GM23338 (cell line): ENCODE data around the gene LRRC34. TPM values are rescaled to one million over a fixed set of nuclear protein-coding genes. Genes with fewer than 3 reads are reported as not detected.

ENCODE experiments used
- ATAC-seq: fragments of 200-7000 bp; cut with Tn5 transposase; 3 replicates; pipeline ENCODE4 v1.9.1; 2020
- DNase-seq: peaks from one replicate; pipeline ENCODE4 v3.0.0-alpha.2; 2015; ENCODE audit warnings: low spot score
- H2AFZ ChIP-seq: fragments of 200-600 bp; sonication (generic); 2 replicates; pipeline ENCODE4 v1.8.0; 2016; ENCODE audit warnings: antibody characterized with exemption, mild to moderate bottlenecking, moderate library complexity
- H3F3A ChIP-seq: fragments of 200-600 bp; sonication (generic); replicated peaks from 2 replicates; pipeline ENCODE4 v1.8.0; 2017; ENCODE audit warnings: antibody characterized with exemption, mixed run types, low read depth
- H3K27ac ChIP-seq: fragments of 200-600 bp; sonication (generic); 2 replicates; pipeline ENCODE4 v1.6.1; 2016; ENCODE audit warnings: low read depth
- H3K27me3 ChIP-seq: fragments of 200-600 bp; sonication (generic); 2 replicates; pipeline ENCODE4 v1.8.0; 2016; ENCODE audit warnings: mild to moderate bottlenecking, mixed run types, moderate library complexity; ENCODE audit not compliant: insufficient read depth
- H3K36me3 ChIP-seq: fragments of 200-600 bp; sonication (generic); 2 replicates; pipeline ENCODE4 v1.8.0; 2016; ENCODE audit warnings: mild to moderate bottlenecking; ENCODE audit not compliant: insufficient read depth
- H3K4me1 ChIP-seq: fragments of 200-600 bp; sonication (generic); 2 replicates; pipeline ENCODE4 v1.8.0; 2016; ENCODE audit warnings: mild to moderate bottlenecking, moderate library complexity; ENCODE audit not compliant: insufficient read depth
- H3K4me2 ChIP-seq: fragments of 200-600 bp; sonication (generic); 2 replicates; pipeline ENCODE4 v1.7.1; 2017; ENCODE audit warnings: mixed run types
- H3K4me3 ChIP-seq: fragments of 200-600 bp; sonication (generic); 2 replicates; pipeline ENCODE4 v1.6.1; 2016; ENCODE audit warnings: mixed run types
- H3K79me2 ChIP-seq: fragments of 200-600 bp; sonication (generic); replicated peaks from 2 replicates; pipeline ENCODE4 v1.8.0; 2017; ENCODE audit warnings: mild to moderate bottlenecking; ENCODE audit not compliant: insufficient read depth
- H3K9me2 ChIP-seq: fragments of 200-600 bp; sonication (generic); 2 replicates; pipeline ENCODE4 v1.8.0; 2017; ENCODE audit not compliant: insufficient read depth
- H4K20me1 ChIP-seq: fragments of 200-600 bp; sonication (generic); replicated peaks from 2 replicates; pipeline ENCODE4 v1.8.0; 2017; ENCODE audit warnings: mild to moderate bottlenecking; ENCODE audit not compliant: insufficient read depth
- H3K27ac Mint-ChIP-seq: 2 replicates; pipeline ENCODE4 v1.8.0; 2020; ENCODE audit warnings: inconsistent platforms, mild to moderate bottlenecking, moderate library complexity, mixed read lengths
- H3K27me3 Mint-ChIP-seq: 3 replicates; pipeline ENCODE4 v1.8.0; 2022; ENCODE audit warnings: low read depth, mild to moderate bottlenecking, moderate library complexity, mixed read lengths, inconsistent platforms; ENCODE audit not compliant: insufficient read depth, poor library complexity
- H3K36me3 Mint-ChIP-seq: 3 replicates; pipeline ENCODE4 v1.8.0; 2021; ENCODE audit warnings: low read depth, mild to moderate bottlenecking, inconsistent platforms, moderate library complexity, mixed read lengths
- H3K4me1 Mint-ChIP-seq: 3 replicates; pipeline ENCODE4 v1.8.0; 2020; ENCODE audit warnings: mild to moderate bottlenecking, inconsistent platforms, mixed read lengths
- H3K4me3 Mint-ChIP-seq: 3 replicates; pipeline ENCODE4 v1.8.0; 2021; ENCODE audit warnings: moderate library complexity, mild to moderate bottlenecking, inconsistent platforms, mixed read lengths
- H3K9me3 Mint-ChIP-seq: 3 replicates; pipeline ENCODE4 v1.8.0; 2020; ENCODE audit warnings: moderate library complexity, mild to moderate bottlenecking, inconsistent platforms, mixed read lengths
- CREB1 ChIP-seq: fragments of 250-450 bp; sonication (Bioruptor Pico); IDR thresholded peaks from 2 replicates; pipeline ENCODE4 v1.5.0; 2020; ENCODE audit warnings: low read depth, mild to moderate bottlenecking, moderate library complexity
- EZH2 ChIP-seq: fragments of 200-600 bp; sonication (generic); IDR thresholded peaks from one replicate; pipeline ENCODE4 v1.8.0; 2017; ENCODE audit warnings: antibody characterized with exemption, mild to moderate bottlenecking, low read depth; ENCODE audit not compliant: unreplicated experiment
- EZH2phosphoT487 ChIP-seq: fragments of 200-600 bp; sonication (generic); IDR thresholded peaks from one replicate; pipeline ENCODE4 v1.8.1; 2018; ENCODE audit warnings: antibody characterized with exemption; ENCODE audit not compliant: unreplicated experiment
- JUNB ChIP-seq: IDR thresholded peaks from one replicate; pipeline ENCODE4 v1.6.1; 2016; ENCODE audit warnings: antibody characterized with exemption; ENCODE audit not compliant: unreplicated experiment
- NANOG ChIP-seq: IDR thresholded peaks from 2 replicates; pipeline ENCODE4 v1.6.1; 2016; ENCODE audit warnings: antibody characterized with exemption, borderline replicate concordance
- POLR2AphosphoS5 ChIP-seq: IDR thresholded peaks from 2 replicates; pipeline ENCODE4 v1.6.1; 2016; ENCODE audit warnings: antibody characterized with exemption, low read depth
- ZNF114 ChIP-seq: fragments of 250-450 bp; sonication (Bioruptor Pico); IDR thresholded peaks from 2 replicates; pipeline ENCODE4 v1.5.0; 2020; ENCODE audit warnings: mild to moderate bottlenecking, moderate library complexity
- ZNF331 ChIP-seq: fragments of 250-450 bp; sonication (Bioruptor Pico); IDR thresholded peaks from 2 replicates; pipeline ENCODE4 v1.5.0; 2020; ENCODE audit warnings: low read depth, mild to moderate bottlenecking, moderate library complexity
- polyA plus RNA-seq: library from polyadenylated mRNA; unstranded; fragments of >200 nt; fragmentation: Nextera tagmentation; extraction: Ambion mirVana; gene quantifications from 2 replicates; pipeline ENCODE4 v1.2.1, GENCODE V29; 2016
- total RNA-seq: library from RNA; depleted of rRNA; stranded (reverse); fragments of >200 nt; shearing (Covaris generic); gene quantifications from 2 replicates; pipeline ENCODE4 v1.2.3, GENCODE V29; 2014
- TF ChIP-seq, protein P1 (sequence below): IDR thresholded peaks from one replicate; pipeline ENCODE4 v1.6.1; 2018; ENCODE audit warnings: antibody characterized with exemption; ENCODE audit not compliant: unreplicated experiment
- TF ChIP-seq, protein P2 (sequence below): IDR thresholded peaks from 2 replicates; pipeline ENCODE4 v1.6.1; 2016; ENCODE audit warnings: antibody characterized with exemption

The LRRC34 gene
- total and polyA plus RNA-seq, 2 experiments from 2014 or later: 9.1 to 15.7 TPM

DNA sequence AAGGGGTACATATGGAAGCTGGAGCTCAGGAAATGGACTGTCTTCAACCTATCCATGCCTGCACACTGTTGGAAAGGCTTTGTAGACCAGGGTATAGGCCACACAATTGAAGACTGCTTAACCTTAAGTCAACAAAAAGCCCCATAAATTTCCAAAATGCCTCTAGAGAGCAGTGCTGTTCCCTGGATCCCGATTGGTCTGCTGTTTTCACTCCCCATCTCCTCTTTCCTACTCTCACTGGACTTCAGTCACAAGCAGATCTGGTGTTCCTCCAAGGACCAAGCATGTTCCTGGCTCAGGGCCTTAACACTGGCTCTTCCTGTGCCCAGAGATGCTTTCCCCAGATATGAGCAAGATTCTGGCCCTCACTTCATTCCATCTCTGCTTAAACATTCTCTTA lies 22.8 kb upstream of the LRRC34 start (continued):
- TF ChIP-seq, protein P1, sequence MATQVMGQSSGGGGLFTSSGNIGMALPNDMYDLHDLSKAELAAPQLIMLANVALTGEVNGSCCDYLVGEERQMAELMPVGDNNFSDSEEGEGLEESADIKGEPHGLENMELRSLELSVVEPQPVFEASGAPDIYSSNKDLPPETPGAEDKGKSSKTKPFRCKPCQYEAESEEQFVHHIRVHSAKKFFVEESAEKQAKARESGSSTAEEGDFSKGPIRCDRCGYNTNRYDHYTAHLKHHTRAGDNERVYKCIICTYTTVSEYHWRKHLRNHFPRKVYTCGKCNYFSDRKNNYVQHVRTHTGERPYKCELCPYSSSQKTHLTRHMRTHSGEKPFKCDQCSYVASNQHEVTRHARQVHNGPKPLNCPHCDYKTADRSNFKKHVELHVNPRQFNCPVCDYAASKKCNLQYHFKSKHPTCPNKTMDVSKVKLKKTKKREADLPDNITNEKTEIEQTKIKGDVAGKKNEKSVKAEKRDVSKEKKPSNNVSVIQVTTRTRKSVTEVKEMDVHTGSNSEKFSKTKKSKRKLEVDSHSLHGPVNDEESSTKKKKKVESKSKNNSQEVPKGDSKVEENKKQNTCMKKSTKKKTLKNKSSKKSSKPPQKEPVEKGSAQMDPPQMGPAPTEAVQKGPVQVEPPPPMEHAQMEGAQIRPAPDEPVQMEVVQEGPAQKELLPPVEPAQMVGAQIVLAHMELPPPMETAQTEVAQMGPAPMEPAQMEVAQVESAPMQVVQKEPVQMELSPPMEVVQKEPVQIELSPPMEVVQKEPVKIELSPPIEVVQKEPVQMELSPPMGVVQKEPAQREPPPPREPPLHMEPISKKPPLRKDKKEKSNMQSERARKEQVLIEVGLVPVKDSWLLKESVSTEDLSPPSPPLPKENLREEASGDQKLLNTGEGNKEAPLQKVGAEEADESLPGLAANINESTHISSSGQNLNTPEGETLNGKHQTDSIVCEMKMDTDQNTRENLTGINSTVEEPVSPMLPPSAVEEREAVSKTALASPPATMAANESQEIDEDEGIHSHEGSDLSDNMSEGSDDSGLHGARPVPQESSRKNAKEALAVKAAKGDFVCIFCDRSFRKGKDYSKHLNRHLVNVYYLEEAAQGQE: no peak
- TF ChIP-seq EZH2 (no peak), CREB1 (no peak)

DNA sequence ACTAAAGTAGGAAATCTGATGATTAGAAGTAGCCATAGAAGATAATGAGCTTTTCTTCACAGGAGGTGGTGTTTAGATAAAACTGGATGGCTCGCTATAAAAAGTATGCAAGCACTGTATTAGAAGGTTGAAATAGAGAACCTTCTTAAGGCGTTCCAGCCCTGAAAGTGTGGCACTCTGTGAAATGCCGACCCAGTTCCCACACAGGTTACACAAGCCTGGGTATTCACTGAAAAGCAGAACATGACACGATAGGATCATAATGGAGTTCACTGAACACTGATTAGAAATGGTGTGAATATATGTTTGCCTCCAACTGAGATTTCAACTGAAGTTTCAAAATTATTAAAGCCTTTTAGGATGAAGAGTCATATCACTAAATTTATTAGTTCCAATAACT lies 15.0 kb upstream of the LRRC34 start:
- Histone ChIP-seq H3K4me1 (no peaks in the 10 kb centered on the region), H3K36me3 (no peaks in the 10 kb centered on the region), H4K20me1 (no peaks in the 10 kb centered on the region), H3K4me3 (no peak overlapping the region), H3K4me2 (no peak overlapping the region), H3K27me3 (no peaks in the 10 kb centered on the region), H3F3A (no peaks in the 10 kb centered on the region), H3K27ac (no peak overlapping the region), H3K79me2 (no peaks in the 10 kb centered on the region), H3K9me2 (no peaks in the 10 kb centered on the region), H2AFZ (no peak overlapping the region)
- Mint-ChIP-seq H3K27ac (no peak overlapping the region), H3K4me3 (no peak overlapping the region), H3K27me3 (peaks cover 2% of the 10 kb centered on the region), H3K9me3 (no peaks in the 10 kb centered on the region), H3K4me1 (no peaks in the 10 kb centered on the region), H3K36me3 (no peaks in the 10 kb centered on the region)
- no peak for TF ChIP-seq JUNB
- TF ChIP-seq CREB1: no peak
- no peak for TF ChIP-seq EZH2phosphoT487
- no peak for TF ChIP-seq POLR2AphosphoS5
- DNase-seq (no peak), ATAC-seq (no peak)

DNA sequence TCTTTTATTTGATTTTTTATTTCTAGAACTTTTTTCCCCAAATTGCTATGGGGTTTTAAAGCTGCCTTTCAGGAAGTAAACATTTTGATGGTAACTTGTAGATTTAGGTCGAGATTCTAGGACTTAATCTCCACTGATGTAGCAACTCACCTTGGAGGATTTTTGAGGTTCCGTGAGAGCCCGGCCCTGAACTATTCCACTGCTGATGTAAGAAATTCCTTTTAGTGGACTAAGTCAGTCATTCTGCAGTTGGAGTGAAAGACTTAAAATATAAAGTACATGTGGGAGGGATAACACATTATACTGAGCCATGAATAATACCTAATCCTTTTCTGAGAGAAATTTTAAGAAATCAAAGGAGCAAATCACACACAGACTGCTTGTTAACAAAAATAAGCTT lies 12.6 kb upstream of the LRRC34 start:
- no peaks in the 10 kb centered on the region for H3K9me2 ChIP-seq
- H2AFZ ChIP-seq: no peak overlapping the region
- TF ChIP-seq POLR2AphosphoS5 (no peak), ZNF114 (CRISPR knock-in tag) (no peak), NANOG (no peak), ZNF331 (CRISPR knock-in tag) (no peak)
- TF ChIP-seq, protein P2, sequence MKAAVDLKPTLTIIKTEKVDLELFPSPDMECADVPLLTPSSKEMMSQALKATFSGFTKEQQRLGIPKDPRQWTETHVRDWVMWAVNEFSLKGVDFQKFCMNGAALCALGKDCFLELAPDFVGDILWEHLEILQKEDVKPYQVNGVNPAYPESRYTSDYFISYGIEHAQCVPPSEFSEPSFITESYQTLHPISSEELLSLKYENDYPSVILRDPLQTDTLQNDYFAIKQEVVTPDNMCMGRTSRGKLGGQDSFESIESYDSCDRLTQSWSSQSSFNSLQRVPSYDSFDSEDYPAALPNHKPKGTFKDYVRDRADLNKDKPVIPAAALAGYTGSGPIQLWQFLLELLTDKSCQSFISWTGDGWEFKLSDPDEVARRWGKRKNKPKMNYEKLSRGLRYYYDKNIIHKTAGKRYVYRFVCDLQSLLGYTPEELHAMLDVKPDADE: no peak
- no peaks in the 10 kb centered on the region for H3F3A ChIP-seq
- no peak overlapping the region for H3K4me2 ChIP-seq
- no peaks in the 10 kb centered on the region for H3K9me3 Mint-ChIP-seq
- peaks cover 2% of the 10 kb centered on the region for H3K27me3 Mint-ChIP-seq
- H4K20me1 ChIP-seq: no peaks in the 10 kb centered on the region
- no peaks in the 10 kb centered on the region for H3K4me1 ChIP-seq
- no peak overlapping the region for H3K27ac ChIP-seq
- H3K36me3 ChIP-seq: no peaks in the 10 kb centered on the region
- DNase-seq: no peak
- H3K4me3 Mint-ChIP-seq: no peak overlapping the region
- H3K4me3 ChIP-seq: no peak overlapping the region
- H3K27me3 ChIP-seq: no peaks in the 10 kb centered on the region
- no peaks in the 10 kb centered on the region; the same call in 2 of the 3 replicates for H3K4me1 Mint-ChIP-seq
- ATAC-seq: no peak
- no peaks in the 10 kb centered on the region for H3K36me3 Mint-ChIP-seq
- H3K79me2 ChIP-seq: no peaks in the 10 kb centered on the region
- H3K27ac Mint-ChIP-seq: no peak overlapping the region
